ENCODE data around the gene CHADL.
"Not testable (repeated sequence)": the region's sequence is repeated elsewhere in the genome, so short reads cannot be mapped to it uniquely, and the experiment has no call there.

Gene CHADL, protein sequence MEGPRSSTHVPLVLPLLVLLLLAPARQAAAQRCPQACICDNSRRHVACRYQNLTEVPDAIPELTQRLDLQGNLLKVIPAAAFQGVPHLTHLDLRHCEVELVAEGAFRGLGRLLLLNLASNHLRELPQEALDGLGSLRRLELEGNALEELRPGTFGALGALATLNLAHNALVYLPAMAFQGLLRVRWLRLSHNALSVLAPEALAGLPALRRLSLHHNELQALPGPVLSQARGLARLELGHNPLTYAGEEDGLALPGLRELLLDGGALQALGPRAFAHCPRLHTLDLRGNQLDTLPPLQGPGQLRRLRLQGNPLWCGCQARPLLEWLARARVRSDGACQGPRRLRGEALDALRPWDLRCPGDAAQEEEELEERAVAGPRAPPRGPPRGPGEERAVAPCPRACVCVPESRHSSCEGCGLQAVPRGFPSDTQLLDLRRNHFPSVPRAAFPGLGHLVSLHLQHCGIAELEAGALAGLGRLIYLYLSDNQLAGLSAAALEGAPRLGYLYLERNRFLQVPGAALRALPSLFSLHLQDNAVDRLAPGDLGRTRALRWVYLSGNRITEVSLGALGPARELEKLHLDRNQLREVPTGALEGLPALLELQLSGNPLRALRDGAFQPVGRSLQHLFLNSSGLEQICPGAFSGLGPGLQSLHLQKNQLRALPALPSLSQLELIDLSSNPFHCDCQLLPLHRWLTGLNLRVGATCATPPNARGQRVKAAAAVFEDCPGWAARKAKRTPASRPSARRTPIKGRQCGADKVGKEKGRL

DNA sequence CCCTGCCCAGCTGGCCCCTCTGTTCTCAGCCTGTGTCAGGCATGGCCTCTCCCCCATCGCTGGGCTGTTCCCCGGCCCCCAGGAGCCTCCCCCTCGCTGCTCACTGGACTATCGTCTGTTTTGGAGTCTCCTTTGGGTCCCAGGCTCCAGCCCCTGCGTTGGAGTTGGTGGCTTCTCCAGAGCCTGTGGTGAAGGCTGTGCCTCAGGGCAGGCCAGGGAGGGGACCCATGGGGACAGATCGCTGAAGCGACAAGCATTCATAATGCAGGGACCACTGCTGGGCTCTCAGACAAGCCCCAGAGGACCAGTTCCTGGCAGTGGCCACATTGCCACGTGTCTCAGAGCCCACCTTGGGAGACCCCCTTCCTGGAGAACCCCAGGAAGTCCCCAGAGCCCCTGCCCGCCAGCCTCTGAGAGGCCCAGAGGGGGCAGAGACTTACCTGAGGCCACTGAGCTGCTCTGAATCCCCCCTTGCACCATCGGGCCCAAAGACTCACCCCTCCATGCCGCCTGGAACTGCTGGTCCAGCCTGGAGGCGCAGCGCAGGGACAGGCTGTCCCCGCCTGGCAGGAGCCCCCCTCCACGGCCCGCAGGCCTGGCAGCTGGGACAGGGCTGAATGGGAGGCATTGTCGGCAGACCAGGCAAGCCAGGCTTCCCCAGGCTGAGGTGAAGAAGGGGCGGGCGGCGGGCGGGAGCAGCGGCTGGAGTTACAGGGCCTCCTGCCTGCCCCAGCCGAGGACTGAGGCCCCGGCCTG, at the start of gene CHADL:
Gene CHADL, minus strand, starts transcription at position 555 of the 756 bp plus-strand sequence. Its CDS starts 50 bp downstream, at position 505.
- peak; percentile 80 for DNase-seq

DNA sequence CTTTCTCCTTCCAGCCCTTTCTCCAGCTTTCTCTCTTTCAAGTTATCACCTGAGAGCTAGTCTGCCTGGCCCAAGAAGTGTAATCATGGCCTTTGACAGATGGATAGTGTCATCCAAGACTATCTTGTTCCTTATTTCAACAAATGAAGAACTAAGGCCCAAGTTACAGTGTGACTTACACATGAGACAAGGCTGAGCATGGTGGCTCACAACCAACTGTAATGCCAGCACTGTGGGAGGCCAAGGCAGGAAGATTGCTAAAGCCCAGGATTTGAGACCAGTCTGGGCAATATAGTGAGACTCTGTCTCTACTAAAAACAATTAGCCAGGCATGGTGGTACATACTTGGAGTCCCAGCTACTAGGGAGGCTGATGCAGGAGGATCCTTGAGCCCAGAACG, 48.9 kb upstream of the CHADL start:
- DNase-seq: no peak

DNA sequence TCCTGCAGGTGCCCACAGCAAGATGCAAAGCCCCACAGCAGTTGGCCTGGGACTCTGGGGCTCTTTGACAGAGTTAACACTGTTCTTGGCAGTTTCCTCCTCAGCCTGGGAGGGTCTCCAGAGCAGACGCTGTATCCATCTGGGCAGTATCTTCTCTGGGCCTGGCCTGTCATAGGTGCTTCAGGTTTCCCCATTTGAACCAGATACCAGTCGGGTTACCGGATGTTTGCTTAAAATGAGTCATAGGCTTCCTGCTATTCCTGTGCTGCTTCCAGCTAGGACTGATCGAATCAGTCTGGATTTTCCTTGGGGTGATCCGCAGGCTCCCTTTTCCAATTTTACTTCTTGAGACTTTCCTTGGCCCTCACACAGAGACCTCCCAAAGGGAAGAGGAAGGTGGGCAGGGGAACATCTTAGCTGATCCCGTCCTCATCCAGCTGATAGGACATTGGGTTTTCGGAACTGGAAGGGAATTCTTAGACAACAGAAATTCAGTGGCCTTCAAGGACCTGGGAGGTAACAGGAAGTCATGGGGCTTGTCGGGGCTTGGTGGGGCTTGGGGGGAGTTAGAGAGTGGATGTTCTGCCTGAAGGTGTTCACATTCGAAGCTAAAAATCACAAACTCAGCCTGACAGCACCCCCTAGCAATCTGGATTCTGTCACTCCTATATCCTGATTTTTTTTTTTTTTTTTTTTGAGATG, 47.7 kb upstream of the CHADL start:
- no peak for DNase-seq

DNA sequence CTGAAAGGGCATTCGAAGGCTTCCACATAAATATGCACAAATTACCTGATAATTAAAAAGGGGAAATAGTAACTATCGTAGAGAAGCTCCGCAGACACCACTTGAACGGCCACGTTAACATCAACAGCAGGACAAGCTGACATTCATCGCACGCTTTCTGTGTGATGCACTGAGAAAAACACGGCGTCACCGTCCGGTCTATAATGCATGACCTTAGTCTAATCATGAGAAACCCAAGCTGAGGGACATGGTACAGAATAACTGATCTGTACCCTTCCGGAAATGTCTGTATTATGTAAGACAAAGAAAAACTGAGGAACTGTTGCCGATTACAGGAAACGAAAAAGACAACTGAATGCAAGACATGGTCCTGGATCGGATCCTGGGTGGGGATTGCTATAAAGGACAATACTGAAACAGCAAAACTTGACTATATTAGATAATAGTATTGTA, 45.9 kb upstream of the CHADL start:
- DNase-seq: no peak

DNA sequence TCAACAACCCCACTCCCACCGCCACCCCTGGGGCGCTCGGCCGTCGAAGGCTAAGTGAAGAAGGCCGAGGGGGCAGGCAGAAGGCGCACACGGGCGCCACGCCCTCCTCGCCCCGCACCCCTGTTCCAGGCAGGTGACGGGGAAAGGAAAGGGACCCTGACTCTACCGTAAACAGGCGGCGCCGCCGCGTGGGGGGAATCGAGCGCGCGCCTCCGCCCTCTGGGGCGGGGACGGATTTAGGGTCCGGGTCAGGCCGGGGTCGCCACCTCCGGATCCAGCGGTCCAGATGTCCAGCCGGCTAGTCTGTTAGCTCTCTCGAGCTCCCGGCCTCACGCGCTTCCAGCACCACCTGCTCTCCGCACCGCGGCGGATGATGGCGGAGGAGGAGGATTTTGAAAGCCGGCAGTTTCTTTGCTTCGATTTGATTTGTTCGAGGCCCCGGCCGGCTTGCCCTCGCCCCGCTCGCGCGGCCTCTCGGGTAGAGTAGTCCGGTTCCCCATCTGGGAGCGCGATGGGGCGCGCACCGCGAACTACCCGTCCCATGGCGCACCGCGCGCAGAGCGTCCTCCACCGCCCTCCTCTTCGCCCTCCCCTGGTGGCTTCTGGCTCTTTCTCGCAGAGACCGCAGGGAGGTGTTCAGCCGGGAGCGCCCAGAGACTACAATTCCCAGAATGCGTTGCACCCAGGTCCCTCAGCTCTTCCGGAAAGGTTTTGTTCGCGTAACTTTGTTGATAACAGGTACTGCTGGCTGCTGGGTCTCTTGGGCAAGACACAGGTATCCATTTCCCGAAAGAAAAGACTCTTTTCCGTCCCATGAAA, 45.3 kb upstream of the CHADL start, which contains the start of gene RANGAP1:
Gene RANGAP1, minus strand, starts transcription at position 368 of the 819 bp plus-strand sequence. CDS start 5,143 bp downstream, outside the sequence.
- DNase-seq: peak; percentile 99

DNA sequence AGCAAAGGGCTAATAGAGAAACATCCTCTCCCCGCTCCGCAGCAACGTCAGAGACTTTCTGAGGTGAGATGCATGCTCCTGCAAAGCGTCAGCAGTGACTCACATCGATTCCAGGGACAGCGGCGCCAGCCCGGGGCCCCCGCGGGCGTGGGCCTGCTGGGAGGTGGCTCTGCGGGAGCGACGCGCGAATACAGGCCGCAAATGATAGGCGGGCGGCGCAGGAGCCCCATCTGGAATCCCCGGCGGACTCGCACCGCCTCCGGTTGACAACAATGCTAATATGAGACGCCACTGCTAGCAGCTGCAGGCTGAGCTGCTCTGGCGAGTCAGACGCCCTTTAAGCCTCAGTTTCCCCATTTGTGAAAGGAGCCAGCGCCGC, 44.7 kb upstream of the CHADL start:
- peak; percentile 41 for DNase-seq

DNA sequence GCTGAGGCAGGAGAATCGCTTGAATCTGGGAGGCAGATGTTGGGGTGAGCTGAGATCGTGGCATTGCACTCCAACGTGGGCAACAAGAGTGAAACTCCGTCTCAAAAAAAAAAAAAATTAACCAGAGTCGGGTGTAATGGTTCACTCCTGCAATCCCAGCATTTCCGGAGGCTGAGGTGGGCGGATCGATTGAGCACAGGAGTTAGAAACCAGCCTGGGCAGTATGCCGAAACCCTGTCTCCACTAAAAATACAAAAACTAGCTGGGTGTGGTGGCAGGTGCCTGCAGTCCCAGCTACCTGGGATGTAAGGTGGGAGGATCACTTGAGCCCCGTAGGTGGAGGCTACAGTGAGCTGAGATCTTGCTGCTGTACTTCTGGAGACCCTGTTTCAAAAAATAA, 43.7 kb upstream of the CHADL start:
- no peak for DNase-seq

DNA sequence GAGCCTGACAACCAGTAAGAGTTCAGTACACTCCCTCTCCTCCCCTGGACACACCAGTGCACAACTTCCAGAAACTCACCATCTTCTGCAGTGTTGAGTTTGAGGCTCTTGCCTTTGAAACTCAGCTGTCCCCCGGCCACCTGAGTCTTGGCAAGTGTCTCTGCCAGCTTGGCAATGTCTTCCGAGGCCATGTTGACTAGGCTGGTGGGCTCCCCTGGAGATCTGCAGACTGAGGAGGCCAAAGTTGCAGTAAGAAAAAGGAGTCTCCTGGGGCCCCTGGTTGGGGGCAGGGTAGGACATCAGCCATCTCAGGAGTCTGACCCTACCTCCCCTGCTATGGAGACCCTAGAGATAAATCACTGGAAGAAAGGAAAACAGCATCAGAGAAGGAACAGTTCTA, 40.1 kb upstream of the CHADL start:
- DNase-seq: no peak

DNA sequence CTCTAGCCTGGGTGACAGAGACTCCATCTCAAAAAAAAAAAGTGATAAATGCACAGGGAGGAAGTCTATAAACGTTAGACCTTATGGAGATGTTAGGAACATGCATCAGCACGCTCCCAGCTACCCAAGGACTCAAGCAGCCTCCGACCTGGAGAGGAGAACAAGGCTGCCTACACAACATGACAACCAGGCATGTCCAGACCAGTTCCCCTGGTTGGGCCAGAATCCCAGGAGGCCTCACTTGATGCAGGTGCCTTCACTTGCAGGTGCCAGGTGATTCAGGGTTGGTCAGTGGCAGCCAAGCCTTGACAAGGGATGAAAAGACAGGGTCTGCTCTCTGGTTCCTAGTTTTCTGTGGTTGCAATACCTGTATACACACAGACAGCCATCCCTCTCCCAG, 39.3 kb upstream of the CHADL start:
- DNase-seq: no peak

DNA sequence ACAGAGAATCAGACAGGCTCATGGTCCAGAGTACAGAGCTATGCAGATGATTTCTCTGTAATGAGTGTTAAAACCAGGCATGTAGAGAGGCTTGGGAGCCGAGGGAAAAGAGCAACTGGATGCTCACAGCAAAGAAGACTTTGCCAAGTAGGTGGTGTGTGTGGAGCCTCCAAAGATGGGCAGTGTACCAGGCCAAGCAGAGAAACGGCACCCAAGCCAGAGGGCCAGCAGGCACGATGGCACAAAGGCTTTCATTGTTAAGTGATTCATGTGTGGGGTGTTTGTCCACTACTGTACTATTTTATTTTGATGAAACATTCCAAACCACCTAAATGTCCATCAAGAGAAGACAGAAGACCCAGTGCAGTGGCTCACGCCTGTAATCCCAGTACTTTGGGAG, 34.1 kb upstream of the CHADL start:
- DNase-seq: no peak

DNA sequence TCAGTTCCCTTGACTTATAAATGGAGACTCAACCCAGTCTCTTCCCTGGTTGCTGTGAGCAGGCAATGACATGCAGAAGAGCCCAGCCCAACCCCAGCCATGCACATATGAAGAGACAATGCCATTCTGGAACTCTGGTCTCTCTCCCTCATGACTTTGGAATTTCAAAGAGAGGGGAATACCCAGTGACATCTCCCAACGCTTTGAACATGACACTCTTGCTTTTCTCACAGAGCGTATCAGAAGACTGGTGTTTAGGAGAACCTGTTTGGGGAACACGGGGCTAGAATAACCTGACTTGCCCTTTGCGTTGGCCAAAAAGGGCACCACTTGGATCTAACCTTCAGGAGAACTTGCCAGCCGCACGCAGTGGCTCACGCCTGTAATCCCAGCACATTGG, 32.4 kb upstream of the CHADL start:
- DNase-seq: no peak

DNA sequence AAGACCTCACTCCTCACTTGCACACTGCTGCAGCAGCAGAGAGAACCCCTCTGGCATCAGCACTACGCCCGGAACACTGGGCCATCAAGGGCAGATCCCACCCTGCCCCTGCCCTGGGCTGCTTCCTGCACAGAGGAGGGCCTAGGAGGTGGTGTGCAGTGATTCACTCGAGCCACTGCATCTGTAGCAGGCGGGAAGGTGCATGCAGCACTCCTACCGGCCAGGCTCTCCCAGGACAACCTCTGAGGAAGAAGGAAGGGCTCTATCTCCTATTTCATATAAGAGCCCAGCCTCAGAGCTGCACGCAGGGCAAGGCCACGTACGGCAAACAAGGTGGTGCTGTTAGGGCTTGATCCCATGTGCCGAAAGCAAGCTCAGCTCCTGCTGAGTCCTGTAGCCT, 31.1 kb upstream of the CHADL start:
- DNase-seq: no peak

DNA sequence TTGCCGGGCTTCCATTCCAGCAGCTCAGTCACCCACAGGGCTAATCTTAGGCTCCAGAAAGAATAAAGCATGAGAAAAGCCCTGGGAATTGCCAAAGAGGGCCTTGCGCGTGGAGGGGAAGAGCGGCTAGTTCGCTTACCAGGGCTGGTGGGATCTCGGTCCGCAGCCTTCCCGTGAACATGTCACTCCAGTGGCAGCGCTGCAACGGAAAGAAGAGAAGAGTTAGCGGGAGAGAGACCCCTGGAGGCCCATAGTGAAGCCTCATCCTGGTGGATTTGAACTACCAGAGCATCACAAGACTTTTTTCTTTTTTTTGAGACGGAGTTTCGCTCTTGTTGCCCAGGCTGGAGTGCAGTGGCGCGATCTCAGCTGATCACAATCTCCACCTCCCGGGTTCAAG, 27.2 kb upstream of the CHADL start:
- DNase-seq: no peak

DNA sequence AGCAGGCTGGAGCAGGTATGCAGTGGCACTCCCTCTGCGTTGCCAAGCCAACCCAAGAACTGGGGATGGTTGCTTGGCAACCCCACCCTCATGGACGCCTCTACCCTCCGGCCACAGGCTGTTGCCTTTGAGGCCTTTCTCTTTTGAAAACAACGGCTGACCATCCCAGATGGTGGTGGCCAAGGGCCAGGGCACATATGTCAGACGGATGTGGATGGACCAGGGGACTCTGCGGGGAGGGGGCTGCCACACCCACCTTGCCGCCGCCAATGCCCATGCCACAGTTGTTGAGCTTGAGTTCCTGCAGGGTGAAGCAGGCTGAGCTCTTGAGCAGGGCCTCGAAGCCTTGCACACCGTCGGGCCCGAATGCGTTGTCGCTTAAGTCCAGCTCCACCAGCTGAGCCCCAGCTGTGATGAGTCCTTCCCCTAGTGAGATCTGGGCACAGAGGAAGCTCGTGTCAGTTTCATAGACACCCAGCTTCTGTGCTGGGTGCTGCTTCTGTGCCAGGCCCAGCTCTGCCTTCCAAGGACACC, 23.7 kb upstream of the CHADL start:
- no peak for DNase-seq

DNA sequence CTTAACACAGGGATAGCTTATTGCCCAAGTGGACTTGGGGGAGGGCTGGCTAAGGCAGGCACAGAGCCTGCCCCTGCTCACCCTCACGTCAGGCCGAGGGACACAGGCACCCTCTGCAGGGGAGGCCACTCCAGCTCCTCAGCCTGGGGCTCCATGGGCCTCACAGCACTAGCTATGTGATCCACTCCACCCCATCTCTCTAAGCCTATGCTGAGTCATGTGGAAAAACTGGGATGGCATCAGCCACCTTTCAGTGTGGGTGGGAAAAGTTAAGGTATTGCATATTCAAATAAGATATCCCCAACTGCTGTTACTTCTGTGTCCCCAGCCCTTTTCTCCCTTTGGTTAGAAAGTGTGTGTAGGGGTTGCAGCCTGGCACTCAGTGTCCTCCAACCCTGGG, 23.0 kb upstream of the CHADL start:
- DNase-seq: no peak

DNA sequence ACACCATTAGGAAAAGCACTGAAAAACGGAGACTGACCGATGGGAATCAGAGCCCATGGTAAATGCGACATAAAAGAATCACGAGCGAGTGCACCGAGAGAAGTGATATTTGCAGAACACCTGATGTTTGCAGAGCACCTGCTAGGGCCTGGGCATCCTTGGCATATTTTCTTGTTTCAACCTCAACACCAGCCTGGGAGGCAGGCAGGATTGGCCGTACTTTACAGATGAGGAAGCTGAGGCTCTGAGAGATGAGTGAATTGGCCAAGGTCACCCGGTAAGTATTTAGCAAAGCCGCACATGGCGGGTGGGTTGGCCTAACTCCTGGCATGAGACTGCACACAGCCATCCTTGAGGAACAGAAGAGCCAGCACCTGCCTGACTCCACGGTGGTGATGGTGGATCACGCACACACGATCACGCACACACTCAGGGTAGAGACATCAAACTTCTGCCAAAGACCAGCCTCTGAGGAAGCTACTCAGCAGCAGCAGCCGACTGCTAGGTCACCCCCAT, 21.6 kb upstream of the CHADL start:
- no peak for DNase-seq

DNA sequence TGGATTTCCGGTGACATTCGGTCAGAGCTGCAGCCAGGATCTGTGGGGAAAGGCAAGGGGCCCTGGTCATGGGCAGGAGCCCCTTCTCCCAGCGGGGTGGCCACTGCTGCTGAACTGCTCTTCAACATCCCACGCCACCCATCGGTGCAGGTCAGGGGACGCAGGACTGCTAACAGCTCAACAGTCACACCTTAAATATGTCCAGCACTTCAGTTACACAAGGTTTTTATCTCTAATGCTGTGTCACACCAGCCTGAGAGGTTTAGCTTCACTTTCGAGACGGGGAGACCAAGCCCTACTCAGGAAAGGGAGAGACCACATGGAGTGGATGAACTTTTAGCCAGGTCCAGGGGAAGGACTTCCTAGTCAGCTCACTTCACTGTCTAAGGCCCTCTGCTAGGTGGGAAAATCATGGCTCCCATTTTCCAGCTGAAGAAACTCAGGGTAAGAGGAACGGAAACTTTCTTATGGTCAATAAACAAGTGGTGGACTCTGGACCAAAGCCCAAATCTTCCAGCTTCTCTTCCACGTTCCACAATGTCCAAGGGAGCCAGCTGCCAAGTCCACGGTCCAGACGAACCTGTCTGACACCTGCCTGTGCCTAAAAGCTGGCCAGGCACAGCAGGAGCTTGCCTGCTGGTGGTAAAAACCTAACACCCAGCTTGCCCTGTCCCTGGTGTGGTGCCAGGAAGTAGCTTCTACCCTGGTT, 21.0 kb upstream of the CHADL start:
- no peak for DNase-seq

DNA sequence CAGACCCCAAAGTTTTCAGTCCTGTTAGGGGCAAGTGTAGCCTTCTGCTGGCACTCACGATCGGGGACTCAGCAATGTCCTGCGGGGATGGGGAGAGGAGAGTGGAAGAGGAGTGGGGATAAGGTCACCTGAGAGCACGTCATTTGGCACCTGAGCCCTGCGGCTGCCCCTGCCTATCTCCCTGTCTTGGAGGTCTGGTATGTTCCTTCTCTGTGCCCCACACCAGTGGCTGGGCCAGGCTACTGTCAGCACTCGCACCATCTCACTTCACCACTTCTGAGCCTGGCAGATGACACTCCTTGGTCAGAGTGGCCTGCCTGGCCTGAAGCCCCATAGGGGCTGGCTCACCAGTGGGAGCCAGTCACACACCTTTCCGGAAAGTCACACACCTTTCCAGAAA, 20.1 kb upstream of the CHADL start:
- DNase-seq: no peak

DNA sequence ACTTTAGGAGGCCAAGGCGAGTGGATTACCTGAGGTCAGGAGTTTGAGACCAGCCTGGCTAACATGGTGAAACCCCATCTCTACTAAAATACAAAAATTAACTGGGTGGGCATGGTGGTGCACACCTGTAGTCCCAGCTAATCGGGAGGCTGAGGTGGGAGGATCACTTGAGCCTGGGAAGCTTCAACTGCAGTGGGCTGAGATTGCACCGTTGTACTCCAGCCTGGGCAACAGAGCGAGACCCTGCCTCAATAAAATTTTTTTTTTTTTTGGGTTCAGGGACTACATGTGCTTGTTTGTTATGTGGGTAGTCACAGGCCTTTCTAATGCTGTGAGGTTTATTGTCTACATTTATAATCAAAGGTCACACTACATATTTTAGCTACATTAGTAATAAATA, 19.0 kb upstream of the CHADL start:
- not testable (repeated sequence) for DNase-seq

DNA sequence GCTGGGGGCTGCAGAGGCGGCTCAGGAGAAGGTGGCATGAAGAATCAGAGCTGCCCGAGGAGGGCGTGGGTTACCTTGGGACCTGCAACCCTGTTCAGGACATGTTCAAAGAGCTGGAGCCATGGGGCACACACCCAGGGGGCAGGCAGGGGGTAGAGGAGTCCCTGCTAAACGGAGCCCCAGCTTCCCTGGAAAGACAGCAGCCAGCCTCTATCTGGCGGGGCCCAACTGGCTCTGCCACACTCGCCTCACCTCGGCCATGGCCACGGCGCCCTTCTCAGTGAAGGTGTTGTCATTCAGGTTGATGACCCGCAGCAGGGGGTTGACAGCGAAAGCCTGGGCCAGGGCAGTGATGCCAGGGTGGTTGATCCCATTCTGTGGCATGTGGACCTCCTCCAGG, 17.0 kb upstream of the CHADL start:
- no peak for DNase-seq
